ENCODE measurements around the gene PRKN. TPM values are rescaled to one million over a fixed set of nuclear protein-coding genes. Genes with fewer than 3 reads are reported as not detected.

PRKN gene
- total RNA-seq, 1 donor from 2014 or later = 1.2 TPM

DNA sequence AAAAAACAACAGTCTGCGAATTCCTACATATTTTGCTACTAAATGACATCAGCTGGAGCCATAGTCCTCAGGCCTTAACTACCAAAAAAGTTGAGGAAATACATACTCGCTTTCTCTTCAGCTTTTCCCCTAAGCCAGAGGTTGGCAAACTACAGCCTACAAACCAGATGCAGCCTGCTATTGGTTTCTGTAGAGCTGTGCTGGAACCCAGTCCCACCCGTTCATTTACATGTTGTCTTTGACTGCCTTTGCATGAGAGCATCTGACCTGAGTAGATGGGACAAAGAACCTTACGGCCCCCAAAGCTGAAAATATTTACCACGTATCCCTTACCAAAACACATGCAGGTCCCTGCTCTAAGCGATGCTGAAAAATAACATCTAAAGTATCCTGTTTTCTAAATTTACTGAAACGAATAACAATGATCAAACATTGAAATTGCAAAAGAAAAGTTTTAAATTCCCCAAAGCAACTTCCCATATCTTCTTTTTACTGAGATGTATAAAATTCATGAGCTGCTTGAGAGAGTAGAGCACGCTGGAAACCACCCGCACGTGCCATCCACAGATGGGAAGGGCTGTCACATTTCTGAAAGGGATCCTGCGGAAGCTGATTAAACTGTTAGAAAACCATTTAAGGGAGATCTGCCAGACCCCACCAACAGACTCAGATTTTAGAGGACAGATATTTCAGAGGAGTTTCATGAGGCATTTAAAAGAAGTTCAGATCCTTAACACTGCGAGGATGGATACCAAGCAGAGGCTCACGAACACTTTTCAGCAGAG, 124.1 kb downstream of the PRKN start:
- TF ChIP-seq, protein P1, sequence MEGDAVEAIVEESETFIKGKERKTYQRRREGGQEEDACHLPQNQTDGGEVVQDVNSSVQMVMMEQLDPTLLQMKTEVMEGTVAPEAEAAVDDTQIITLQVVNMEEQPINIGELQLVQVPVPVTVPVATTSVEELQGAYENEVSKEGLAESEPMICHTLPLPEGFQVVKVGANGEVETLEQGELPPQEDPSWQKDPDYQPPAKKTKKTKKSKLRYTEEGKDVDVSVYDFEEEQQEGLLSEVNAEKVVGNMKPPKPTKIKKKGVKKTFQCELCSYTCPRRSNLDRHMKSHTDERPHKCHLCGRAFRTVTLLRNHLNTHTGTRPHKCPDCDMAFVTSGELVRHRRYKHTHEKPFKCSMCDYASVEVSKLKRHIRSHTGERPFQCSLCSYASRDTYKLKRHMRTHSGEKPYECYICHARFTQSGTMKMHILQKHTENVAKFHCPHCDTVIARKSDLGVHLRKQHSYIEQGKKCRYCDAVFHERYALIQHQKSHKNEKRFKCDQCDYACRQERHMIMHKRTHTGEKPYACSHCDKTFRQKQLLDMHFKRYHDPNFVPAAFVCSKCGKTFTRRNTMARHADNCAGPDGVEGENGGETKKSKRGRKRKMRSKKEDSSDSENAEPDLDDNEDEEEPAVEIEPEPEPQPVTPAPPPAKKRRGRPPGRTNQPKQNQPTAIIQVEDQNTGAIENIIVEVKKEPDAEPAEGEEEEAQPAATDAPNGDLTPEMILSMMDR (IDR thresholded peaks at IDR 0.05; ENCODE audit: insufficient read depth, low read length, poor library complexity, severe bottlenecking) = no peak
- Histone ChIP-seq H3K36me3 (ENCODE audit: control insufficient read depth, insufficient read depth, low read length) (no peaks in the 10 kb centered on the region), H3K4me3 (ENCODE audit: low read depth, low read length) (no peak overlapping the region), H3K27me3 (ENCODE audit: control insufficient read depth, insufficient read depth, low read length) (no peaks in the 10 kb centered on the region)
- no peak for DNase-seq (ENCODE audit: low read depth)

DNA sequence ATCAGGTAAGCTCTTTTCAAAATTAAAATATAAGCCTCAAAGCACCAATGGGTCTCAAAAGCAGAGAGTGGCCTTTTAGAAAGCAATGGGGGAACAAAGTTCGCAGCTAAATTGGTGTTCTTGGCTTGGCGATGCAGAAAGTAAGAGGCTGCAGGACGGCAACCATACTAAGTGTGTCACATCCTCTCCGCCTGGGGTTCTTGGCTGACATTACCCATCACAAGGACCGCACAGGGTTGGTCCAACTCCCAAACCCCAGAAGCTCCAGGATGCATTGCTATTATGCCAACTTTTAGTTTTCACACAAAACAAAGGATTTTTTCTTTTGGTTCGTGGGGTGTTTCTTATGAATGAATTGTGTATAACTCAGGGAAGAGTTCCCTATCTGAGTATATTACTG, 124.8 kb downstream of the PRKN start:
- Histone ChIP-seq H3K27me3 (ENCODE audit: control insufficient read depth, insufficient read depth, low read length) (no peaks in the 10 kb centered on the region), H3K36me3 (ENCODE audit: control insufficient read depth, insufficient read depth, low read length) (no peaks in the 10 kb centered on the region), H3K4me3 (ENCODE audit: low read depth, low read length) (no peak overlapping the region)
- no peak for DNase-seq (ENCODE audit: low read depth)
- TF ChIP-seq, protein P1 (IDR thresholded peaks at IDR 0.05; ENCODE audit: insufficient read depth, low read length, poor library complexity, severe bottlenecking) = no peak

DNA sequence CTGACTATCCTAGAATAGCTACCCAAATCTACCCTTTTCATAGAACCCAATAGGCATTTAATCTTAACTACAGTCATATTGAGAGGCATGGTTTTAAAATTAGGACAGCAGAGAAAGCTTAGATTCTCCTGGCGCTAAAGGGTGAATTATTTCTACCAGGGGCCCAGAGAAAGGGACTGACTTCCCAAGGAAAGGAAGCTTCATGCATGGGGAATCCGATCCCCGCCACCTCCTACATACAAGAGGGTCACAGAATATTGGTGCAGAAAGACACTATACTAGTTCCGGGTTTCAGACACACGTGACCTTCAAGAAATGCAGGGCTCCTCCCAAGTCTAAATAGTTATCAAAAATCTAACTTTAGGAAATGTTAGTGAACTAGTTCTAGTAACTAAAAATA, 130.9 kb downstream of the PRKN start:
- no peak for DNase-seq (ENCODE audit: low read depth)
- TF ChIP-seq, protein P1 (IDR thresholded peaks at IDR 0.05; ENCODE audit: insufficient read depth, low read length, poor library complexity, severe bottlenecking) = no peak
- Histone ChIP-seq H3K36me3 (ENCODE audit: control insufficient read depth, insufficient read depth, low read length) (no peaks in the 10 kb centered on the region), H3K4me3 (ENCODE audit: low read depth, low read length) (no peak overlapping the region), H3K27me3 (ENCODE audit: control insufficient read depth, insufficient read depth, low read length) (no peaks in the 10 kb centered on the region)

DNA sequence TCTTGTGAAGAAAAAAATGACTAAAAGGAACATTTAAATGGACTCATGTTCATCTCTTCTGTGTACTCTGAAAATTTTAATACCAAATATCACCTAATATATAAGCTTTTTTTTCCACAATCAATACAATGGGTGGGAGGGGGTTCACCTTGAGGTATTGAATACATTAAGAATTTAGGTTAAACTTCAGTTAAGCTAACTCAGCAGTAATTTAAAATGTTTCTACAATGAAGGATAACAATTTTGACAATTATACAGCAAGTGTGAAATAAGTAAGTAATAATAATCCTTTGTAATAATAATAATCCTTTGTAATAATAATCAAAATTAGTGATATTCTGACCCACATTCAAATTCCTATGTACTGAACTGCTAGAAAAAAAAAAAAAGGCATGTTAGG, 136.0 kb downstream of the PRKN start:
- TF ChIP-seq, protein P1 (IDR thresholded peaks at IDR 0.05; ENCODE audit: insufficient read depth, low read length, poor library complexity, severe bottlenecking) = no peak
- no peaks in the 10 kb centered on the region for H3K36me3 ChIP-seq (ENCODE audit: control insufficient read depth, insufficient read depth, low read length)

DNA sequence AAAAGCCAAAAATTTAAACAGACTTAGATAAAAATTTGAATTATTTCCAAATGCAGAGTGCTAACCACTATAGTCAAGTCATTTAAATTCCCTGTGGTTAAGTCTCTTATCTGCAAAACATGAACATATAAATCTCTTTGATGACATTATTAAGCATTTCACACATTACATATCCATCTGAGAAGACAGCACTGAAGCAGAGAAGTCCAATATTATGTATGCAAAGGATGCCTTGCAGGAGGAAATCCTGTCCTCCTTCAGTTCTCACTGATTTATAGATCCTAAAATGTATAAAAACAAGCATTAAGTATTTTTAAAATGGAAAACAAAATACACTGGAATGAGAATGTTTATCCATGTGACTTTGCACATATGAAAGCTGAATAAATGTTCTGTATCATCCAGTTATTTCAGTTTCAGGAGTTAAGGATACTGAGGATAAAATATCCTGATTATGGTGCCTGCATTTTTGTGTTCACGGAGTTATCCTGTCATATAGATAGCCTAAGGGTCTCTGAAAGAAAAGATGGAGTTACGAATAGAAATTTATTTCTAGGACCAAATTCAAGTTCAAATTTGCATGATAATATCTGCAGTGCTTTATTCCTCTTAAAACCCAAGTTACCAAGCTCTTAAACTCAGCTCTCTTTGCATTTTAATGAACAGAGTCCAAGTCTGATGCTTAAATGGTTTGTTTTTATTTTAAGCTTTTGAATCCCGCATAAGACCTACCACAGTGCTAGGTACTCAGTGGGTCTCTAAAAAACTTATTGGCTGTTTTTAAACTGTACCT, 145.4 kb downstream of the PRKN start:
- no peaks in the 10 kb centered on the region for H3K36me3 ChIP-seq (ENCODE audit: control insufficient read depth, insufficient read depth, low read length)
- no peak for DNase-seq (ENCODE audit: low read depth)
- H3K4me3 ChIP-seq (ENCODE audit: low read depth, low read length) = no peak overlapping the region
- TF ChIP-seq, protein P1 (IDR thresholded peaks at IDR 0.05; ENCODE audit: insufficient read depth, low read length, poor library complexity, severe bottlenecking) = no peak
- H3K27me3 ChIP-seq (ENCODE audit: control insufficient read depth, insufficient read depth, low read length) = no peaks in the 10 kb centered on the region

More for the DNA sequence above, 136.0 kb downstream of the PRKN start:
- no peaks in the 10 kb centered on the region for H3K27me3 ChIP-seq (ENCODE audit: control insufficient read depth, insufficient read depth, low read length)
- no peak for DNase-seq (ENCODE audit: low read depth)
- no peak overlapping the region for H3K4me3 ChIP-seq (ENCODE audit: low read depth, low read length)

All from kidney epithelial cell (primary cell).